WTC11 (cell line): Measurements from ENCODE around the gene PSD2. TPM values are rescaled to one million over a fixed set of nuclear protein-coding genes. Genes with fewer than 3 reads are reported as not detected.

ENCODE experiments used
- ATF2 ChIP-seq: sonication (generic); formaldehyde crosslinking; IDR thresholded peaks from 2 replicates; pipeline ENCODE4 v1.8.1; 2022; ENCODE audit warnings: low read depth, missing genetic modification reagents, borderline replicate concordance
- E2F1 ChIP-seq: sonication (generic); formaldehyde crosslinking; IDR thresholded peaks from 2 replicates; pipeline ENCODE4 v1.8.0; 2022; ENCODE audit warnings: mild to moderate bottlenecking, missing genetic modification reagents
- EMX1 ChIP-seq: fragments of 250-450 bp; sonication (Bioruptor Pico); IDR thresholded peaks from 2 replicates; pipeline ENCODE4 v1.8.0; 2021; ENCODE audit warnings: mild to moderate bottlenecking
- ETV6 ChIP-seq: sonication (generic); formaldehyde crosslinking; IDR thresholded peaks from 2 replicates; pipeline ENCODE4 v1.8.1; 2022; ENCODE audit warnings: mild to moderate bottlenecking, missing genetic modification reagents
- FOXK1 ChIP-seq: sonication (generic); formaldehyde crosslinking; IDR thresholded peaks from 2 replicates; pipeline ENCODE4 v1.8.0; 2022; ENCODE audit warnings: mild to moderate bottlenecking, moderate library complexity, missing genetic modification reagents
- NR1H2 ChIP-seq: sonication (generic); formaldehyde crosslinking; IDR thresholded peaks from 2 replicates; pipeline ENCODE4 v1.9.0; 2021; ENCODE audit warnings: mild to moderate bottlenecking, moderate library complexity, missing genetic modification reagents
- NR2C2 ChIP-seq: sonication (generic); formaldehyde crosslinking; IDR thresholded peaks from 2 replicates; pipeline ENCODE4 v1.8.0; 2022; ENCODE audit warnings: mild to moderate bottlenecking, missing genetic modification reagents
- OVOL2 ChIP-seq: fragments of 250-450 bp; sonication (Bioruptor Pico); IDR thresholded peaks from 2 replicates; pipeline ENCODE4 v1.9.0; 2021; ENCODE audit warnings: mild to moderate bottlenecking, borderline replicate concordance
- TCF7 ChIP-seq: sonication (generic); formaldehyde crosslinking; IDR thresholded peaks from 2 replicates; pipeline ENCODE4 v1.8.0; 2022; ENCODE audit warnings: mild to moderate bottlenecking, low read depth, missing genetic modification reagents, moderate library complexity
- TEAD4 ChIP-seq: sonication (generic); formaldehyde crosslinking; IDR thresholded peaks from 2 replicates; pipeline ENCODE4 v1.8.0; 2022; ENCODE audit warnings: mild to moderate bottlenecking, missing genetic modification reagents
- ZBTB21 ChIP-seq: sonication (generic); formaldehyde crosslinking; IDR thresholded peaks from 2 replicates; pipeline ENCODE4 v1.8.1; 2023; ENCODE audit warnings: mild to moderate bottlenecking, missing genetic modification reagents, borderline replicate concordance
- ZBTB43 ChIP-seq: sonication (generic); formaldehyde crosslinking; IDR thresholded peaks from 2 replicates; pipeline ENCODE4 v1.8.1; 2023; ENCODE audit warnings: mild to moderate bottlenecking, missing genetic modification reagents
- ZMAT4 ChIP-seq: fragments of 250-450 bp; sonication (Bioruptor Pico); IDR thresholded peaks from 2 replicates; pipeline ENCODE4 v1.9.0; 2021; ENCODE audit warnings: mild to moderate bottlenecking
- ZNF263 ChIP-seq: sonication (generic); formaldehyde crosslinking; IDR thresholded peaks from 2 replicates; pipeline ENCODE4 v1.8.1; 2022; ENCODE audit warnings: low read depth, mild to moderate bottlenecking, moderate library complexity, missing genetic modification reagents
- ZNF396 ChIP-seq: fragments of 250-450 bp; sonication (Bioruptor Pico); IDR thresholded peaks from 2 replicates; pipeline ENCODE4 v1.8.0; 2021; ENCODE audit warnings: mild to moderate bottlenecking, moderate library complexity, borderline replicate concordance
- ZNF416 ChIP-seq: fragments of 250-450 bp; sonication (Bioruptor Pico); IDR thresholded peaks from 2 replicates; pipeline ENCODE4 v1.9.0; 2021; ENCODE audit warnings: mild to moderate bottlenecking, inconsistent platforms
- ZNF423 ChIP-seq: fragments of 250-450 bp; sonication (Bioruptor Pico); IDR thresholded peaks from 2 replicates; pipeline ENCODE4 v2.1.2; 2022; ENCODE audit warnings: mild to moderate bottlenecking, moderate library complexity
- total RNA-seq: library from RNA; stranded (reverse); gene quantifications from 3 replicates; pipeline ENCODE4 v1.2.3, GENCODE V29; 2021
- TF ChIP-seq, protein P1 (sequence below): fragments of 200-600 bp; IDR thresholded peaks from 2 replicates; pipeline ENCODE4 v1.8.0; 2022; ENCODE audit warnings: antibody characterized with exemption
- TF ChIP-seq, protein P2 (sequence below): sonication (generic); formaldehyde crosslinking; IDR thresholded peaks from 2 replicates; pipeline ENCODE4 v1.8.1; 2023; ENCODE audit warnings: mild to moderate bottlenecking, missing genetic modification reagents, moderate library complexity
- TF ChIP-seq, protein P3 (sequence below): sonication (generic); formaldehyde crosslinking; IDR thresholded peaks from 2 replicates; pipeline ENCODE4 v1.8.1; 2023; ENCODE audit warnings: mild to moderate bottlenecking, missing genetic modification reagents, moderate library complexity
- TF ChIP-seq, protein P4 (sequence below): sonication (generic); formaldehyde crosslinking; IDR thresholded peaks from 2 replicates; pipeline ENCODE4 v1.8.1; 2022; ENCODE audit warnings: low read depth, mild to moderate bottlenecking, moderate library complexity, missing genetic modification reagents, borderline replicate concordance
- TF ChIP-seq, protein P5 (sequence below): sonication (generic); formaldehyde crosslinking; IDR thresholded peaks from 2 replicates; pipeline ENCODE4 v1.8.1; 2023; ENCODE audit warnings: mild to moderate bottlenecking, missing genetic modification reagents
- TF ChIP-seq, protein P6 (sequence below): sonication (generic); formaldehyde crosslinking; IDR thresholded peaks from 2 replicates; pipeline ENCODE4 v1.8.0; 2022; ENCODE audit warnings: mild to moderate bottlenecking, missing genetic modification reagents

The PSD2 gene
- total RNA-seq, 1 experiment from 2014 or later, result 0.57 TPM

DNA sequence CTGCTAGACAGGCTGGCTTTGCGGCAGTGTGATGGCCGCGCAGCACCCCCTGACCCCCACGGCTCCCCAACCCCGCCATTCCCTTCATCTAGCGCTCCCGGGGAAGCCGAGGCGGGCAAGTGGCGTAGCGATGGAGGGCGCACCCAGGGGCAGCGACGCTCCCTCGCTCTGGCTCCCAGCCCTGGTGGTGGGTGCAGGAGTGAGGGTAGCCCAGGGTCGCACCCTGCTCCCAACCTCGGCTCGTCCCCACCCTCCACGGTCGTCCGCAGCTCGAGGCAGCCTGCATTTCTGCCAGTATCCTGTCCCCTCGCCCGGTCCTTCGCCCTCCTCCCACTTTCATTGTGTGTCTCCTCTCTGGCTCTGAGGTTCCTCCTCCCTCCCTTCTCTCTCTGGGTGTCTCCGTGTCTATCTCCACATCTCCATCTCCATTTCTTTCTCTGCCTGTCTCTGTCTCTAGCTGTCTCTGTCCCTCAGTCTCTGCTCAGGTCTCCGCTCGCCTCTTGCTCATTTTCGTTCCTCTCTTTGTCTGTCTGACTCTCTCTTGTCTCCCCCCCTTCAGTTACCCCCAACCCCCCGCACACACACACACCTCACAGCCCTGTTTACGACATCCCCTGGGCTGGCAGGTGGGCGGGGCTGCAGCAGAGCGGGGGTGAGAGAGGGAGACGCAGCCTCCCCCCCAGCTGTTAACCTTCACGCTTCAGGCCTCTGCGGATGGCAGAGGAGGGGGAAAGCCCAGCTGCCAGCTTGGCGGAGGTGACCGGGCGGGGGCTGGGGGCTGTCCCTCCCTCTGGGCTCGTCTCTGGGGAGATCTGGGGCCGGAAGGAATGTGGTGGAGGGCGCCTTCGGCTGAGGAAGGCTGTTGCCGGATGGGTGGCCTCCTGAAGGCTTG lies 48.7 kb upstream of the PSD2 start (continued):
- TF ChIP-seq FOXK1 (CRISPR knock-in tag) (peak; percentile 63; the same call in 1 of the 2 replicates), ZBTB43 (CRISPR knock-in tag) (0 out of 2 replicates have a peak, but pooled peaks have one; percentile 1), ZNF423 (no peak), TCF7 (no peak), ZNF263 (no peak), OVOL2 (CRISPR knock-in tag) (no peak), NR1H2 (CRISPR knock-in tag) (no peak), ZNF416 (CRISPR knock-in tag) (no peak), EMX1 (CRISPR knock-in tag) (no peak), ZMAT4 (CRISPR knock-in tag) (no peak), ETV6 (peak; percentile 31; the same call in 1 of the 2 replicates), ZBTB21 (no peak), E2F1 (no peak), TEAD4 (CRISPR knock-in tag) (no peak), NR2C2 (CRISPR knock-in tag) (no peak), ATF2 (CRISPR knock-in tag) (no peak), ZNF396 (CRISPR knock-in tag) (no peak)
- TF ChIP-seq, protein P1, sequence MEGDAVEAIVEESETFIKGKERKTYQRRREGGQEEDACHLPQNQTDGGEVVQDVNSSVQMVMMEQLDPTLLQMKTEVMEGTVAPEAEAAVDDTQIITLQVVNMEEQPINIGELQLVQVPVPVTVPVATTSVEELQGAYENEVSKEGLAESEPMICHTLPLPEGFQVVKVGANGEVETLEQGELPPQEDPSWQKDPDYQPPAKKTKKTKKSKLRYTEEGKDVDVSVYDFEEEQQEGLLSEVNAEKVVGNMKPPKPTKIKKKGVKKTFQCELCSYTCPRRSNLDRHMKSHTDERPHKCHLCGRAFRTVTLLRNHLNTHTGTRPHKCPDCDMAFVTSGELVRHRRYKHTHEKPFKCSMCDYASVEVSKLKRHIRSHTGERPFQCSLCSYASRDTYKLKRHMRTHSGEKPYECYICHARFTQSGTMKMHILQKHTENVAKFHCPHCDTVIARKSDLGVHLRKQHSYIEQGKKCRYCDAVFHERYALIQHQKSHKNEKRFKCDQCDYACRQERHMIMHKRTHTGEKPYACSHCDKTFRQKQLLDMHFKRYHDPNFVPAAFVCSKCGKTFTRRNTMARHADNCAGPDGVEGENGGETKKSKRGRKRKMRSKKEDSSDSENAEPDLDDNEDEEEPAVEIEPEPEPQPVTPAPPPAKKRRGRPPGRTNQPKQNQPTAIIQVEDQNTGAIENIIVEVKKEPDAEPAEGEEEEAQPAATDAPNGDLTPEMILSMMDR, result no peak
- TF ChIP-seq, protein P2, sequence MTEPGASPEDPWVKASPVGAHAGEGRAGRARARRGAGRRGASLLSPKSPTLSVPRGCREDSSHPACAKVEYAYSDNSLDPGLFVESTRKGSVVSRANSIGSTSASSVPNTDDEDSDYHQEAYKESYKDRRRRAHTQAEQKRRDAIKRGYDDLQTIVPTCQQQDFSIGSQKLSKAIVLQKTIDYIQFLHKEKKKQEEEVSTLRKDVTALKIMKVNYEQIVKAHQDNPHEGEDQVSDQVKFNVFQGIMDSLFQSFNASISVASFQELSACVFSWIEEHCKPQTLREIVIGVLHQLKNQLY, result no peak
- TF ChIP-seq, protein P3, sequence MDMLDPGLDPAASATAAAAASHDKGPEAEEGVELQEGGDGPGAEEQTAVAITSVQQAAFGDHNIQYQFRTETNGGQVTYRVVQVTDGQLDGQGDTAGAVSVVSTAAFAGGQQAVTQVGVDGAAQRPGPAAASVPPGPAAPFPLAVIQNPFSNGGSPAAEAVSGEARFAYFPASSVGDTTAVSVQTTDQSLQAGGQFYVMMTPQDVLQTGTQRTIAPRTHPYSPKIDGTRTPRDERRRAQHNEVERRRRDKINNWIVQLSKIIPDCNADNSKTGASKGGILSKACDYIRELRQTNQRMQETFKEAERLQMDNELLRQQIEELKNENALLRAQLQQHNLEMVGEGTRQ (CRISPR knock-in tag), result no peak
- TF ChIP-seq, protein P4, sequence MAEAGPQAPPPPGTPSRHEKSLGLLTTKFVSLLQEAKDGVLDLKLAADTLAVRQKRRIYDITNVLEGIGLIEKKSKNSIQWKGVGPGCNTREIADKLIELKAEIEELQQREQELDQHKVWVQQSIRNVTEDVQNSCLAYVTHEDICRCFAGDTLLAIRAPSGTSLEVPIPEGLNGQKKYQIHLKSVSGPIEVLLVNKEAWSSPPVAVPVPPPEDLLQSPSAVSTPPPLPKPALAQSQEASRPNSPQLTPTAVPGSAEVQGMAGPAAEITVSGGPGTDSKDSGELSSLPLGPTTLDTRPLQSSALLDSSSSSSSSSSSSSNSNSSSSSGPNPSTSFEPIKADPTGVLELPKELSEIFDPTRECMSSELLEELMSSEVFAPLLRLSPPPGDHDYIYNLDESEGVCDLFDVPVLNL (CRISPR knock-in tag), result no peak
- TF ChIP-seq, protein P5, sequence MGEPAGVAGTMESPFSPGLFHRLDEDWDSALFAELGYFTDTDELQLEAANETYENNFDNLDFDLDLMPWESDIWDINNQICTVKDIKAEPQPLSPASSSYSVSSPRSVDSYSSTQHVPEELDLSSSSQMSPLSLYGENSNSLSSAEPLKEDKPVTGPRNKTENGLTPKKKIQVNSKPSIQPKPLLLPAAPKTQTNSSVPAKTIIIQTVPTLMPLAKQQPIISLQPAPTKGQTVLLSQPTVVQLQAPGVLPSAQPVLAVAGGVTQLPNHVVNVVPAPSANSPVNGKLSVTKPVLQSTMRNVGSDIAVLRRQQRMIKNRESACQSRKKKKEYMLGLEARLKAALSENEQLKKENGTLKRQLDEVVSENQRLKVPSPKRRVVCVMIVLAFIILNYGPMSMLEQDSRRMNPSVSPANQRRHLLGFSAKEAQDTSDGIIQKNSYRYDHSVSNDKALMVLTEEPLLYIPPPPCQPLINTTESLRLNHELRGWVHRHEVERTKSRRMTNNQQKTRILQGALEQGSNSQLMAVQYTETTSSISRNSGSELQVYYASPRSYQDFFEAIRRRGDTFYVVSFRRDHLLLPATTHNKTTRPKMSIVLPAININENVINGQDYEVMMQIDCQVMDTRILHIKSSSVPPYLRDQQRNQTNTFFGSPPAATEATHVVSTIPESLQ (CRISPR knock-in tag), result no peak
- TF ChIP-seq, protein P6, sequence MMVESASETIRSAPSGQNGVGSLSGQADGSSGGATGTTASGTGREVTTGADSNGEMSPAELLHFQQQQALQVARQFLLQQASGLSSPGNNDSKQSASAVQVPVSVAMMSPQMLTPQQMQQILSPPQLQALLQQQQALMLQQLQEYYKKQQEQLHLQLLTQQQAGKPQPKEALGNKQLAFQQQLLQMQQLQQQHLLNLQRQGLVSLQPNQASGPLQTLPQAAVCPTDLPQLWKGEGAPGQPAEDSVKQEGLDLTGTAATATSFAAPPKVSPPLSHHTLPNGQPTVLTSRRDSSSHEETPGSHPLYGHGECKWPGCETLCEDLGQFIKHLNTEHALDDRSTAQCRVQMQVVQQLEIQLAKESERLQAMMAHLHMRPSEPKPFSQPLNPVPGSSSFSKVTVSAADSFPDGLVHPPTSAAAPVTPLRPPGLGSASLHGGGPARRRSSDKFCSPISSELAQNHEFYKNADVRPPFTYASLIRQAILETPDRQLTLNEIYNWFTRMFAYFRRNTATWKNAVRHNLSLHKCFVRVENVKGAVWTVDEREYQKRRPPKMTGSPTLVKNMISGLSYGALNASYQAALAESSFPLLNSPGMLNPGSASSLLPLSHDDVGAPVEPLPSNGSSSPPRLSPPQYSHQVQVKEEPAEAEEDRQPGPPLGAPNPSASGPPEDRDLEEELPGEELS (CRISPR knock-in tag), result peak; percentile 44; the same call in 1 of the 2 replicates
